HUES64 (cell line): ENCODE data around the gene DNM3.

Source experiments
- H3K27ac ChIP-seq: 2 replicates; pipeline ENCODE4 v1.7.0; 2013; ENCODE audit warnings: low read depth, low read length, inconsistent platforms
- H3K27me3 ChIP-seq: 2 replicates; pipeline ENCODE4 v1.6.1; 2013; ENCODE audit warnings: mild to moderate bottlenecking, low read length; ENCODE audit not compliant: insufficient read depth
- H3K36me3 ChIP-seq: 2 replicates; pipeline ENCODE4 v1.6.1; 2013; ENCODE audit warnings: mild to moderate bottlenecking, low read length; ENCODE audit not compliant: insufficient read depth
- H3K4me1 ChIP-seq: 2 replicates; pipeline ENCODE4 v1.6.1; 2013; ENCODE audit warnings: mild to moderate bottlenecking, low read length, moderate library complexity; ENCODE audit not compliant: insufficient read depth
- H3K4me3 ChIP-seq: 2 replicates; pipeline ENCODE4 v1.5.1; 2013; ENCODE audit warnings: mild to moderate bottlenecking, low read length, moderate library complexity
- H3K9ac ChIP-seq: 2 replicates; pipeline ENCODE4 v1.6.1; 2013; ENCODE audit warnings: mild to moderate bottlenecking, low read depth, low read length
- H3K9me3 ChIP-seq: 2 replicates; pipeline ENCODE4 v1.6.1; 2013; ENCODE audit warnings: low read depth, low read length; ENCODE audit not compliant: insufficient read depth
- WGBS: fragments of 150-250, 120-280 bp; methylation state at CpG from one replicate; pipeline ENCODE4 v1.1.7; 2013; ENCODE audit warnings: missing lambda C conversion rate; 5-methylcytosine and 5-hydroxymethylcytosine counted together

DNM3 gene

DNA sequence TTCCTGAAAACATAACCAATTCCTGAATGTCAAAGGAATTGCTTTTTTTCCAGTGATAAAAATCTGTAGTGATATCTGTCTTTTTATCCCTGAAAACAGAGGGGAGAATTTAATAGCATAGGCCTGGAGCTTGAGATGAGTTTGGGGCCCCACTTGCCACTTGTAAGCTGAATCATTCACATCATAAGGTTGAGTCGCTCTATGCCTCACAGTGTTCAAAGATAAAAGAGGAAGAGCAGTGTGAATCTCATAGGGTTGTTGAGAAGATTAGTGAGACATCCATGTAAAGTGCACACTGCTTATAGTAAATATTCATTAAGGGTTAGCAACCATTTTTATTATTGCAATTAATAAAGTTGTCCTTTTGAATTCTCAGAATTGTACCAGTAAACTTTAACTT is 271.3 kb downstream of the DNM3 start:
- Histone ChIP-seq H3K9ac (no peak overlapping the region), H3K27me3 (no peaks in the 10 kb centered on the region), H3K4me3 (no peak overlapping the region), H3K36me3 (no peaks in the 10 kb centered on the region), H3K4me1 (no peaks in the 10 kb centered on the region), H3K9me3 (no peaks in the 10 kb centered on the region), H3K27ac (no peak overlapping the region)
- 86% methylated on average over 1 of the region's 1 CpG for WGBS

DNA sequence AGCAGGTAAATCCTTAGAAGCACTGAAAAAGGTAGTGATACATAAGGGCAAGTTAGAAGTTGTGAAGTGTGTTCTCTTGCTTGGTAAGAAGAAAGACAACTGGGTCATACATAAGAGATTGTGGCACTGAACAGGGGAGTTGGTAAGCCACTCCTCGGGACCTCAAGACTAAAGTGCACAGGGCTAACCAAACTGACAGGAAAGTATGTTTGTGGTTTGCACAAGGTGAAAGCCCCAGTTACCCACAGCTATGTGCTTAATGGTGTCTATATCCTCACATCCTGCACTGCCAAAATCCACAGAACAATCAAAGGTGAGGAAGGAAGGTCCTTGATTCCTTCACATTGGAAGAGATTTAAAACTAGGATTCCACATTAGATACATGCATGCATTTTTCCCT is 276.5 kb downstream of the DNM3 start:
- Histone ChIP-seq H3K9ac (no peak overlapping the region), H3K4me1 (no peaks in the 10 kb centered on the region), H3K36me3 (no peaks in the 10 kb centered on the region), H3K9me3 (no peaks in the 10 kb centered on the region), H3K4me3 (no peak overlapping the region), H3K27me3 (no peaks in the 10 kb centered on the region), H3K27ac (no peak overlapping the region)
- 90% methylated on average over 1 of the region's 1 CpG for WGBS

GRCh38 chr1:172118618-172119017 is 277.3 kb downstream of the DNM3 start:
- Histone ChIP-seq H3K9ac (no peak overlapping the region), H3K9me3 (no peaks in the 10 kb centered on the region), H3K4me1 (no peaks in the 10 kb centered on the region), H3K27me3 (no peaks in the 10 kb centered on the region), H3K27ac (no peak overlapping the region), H3K4me3 (no peak overlapping the region), H3K36me3 (no peaks in the 10 kb centered on the region)
- 92% methylated on average over 3 of the region's 3 CpGs for WGBS

- Histone ChIP-seq H3K27ac (no peak overlapping the region), H3K36me3 (no peaks in the 10 kb centered on the region), H3K4me3 (no peak overlapping the region), H3K4me1 (no peaks in the 10 kb centered on the region), H3K9ac (no peak overlapping the region), H3K27me3 (no peaks in the 10 kb centered on the region), H3K9me3 (no peaks in the 10 kb centered on the region)
- 95% methylated on average over 10 of the region's 10 CpGs for WGBS
Measured at GRCh38 chr1:172119184-172119583, 277.9 kb downstream of the DNM3 start.

DNA sequence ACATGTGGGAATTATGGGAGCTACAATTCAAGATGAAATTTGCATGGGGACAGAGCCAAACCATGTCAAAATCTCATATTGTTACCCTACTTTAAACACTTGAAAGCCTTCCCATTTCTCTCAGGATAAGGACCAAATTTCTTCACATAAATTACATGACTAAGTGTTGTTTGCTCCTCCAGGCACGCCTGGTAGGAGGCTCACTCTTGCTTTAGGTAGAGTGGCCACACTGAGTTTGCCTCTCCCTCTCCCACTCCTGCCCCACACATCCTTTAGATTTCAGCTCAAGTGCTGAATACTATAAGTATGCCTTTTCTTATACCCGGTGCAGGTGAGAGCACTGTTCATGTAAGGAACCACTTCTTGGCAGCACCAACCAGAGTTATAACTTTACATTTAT is 279.1 kb downstream of the DNM3 start:
- Histone ChIP-seq H3K4me3 (no peak overlapping the region), H3K9ac (no peak overlapping the region), H3K27me3 (no peaks in the 10 kb centered on the region), H3K9me3 (no peaks in the 10 kb centered on the region), H3K27ac (no peak overlapping the region), H3K4me1 (no peaks in the 10 kb centered on the region), H3K36me3 (no peaks in the 10 kb centered on the region)
- 85% methylated on average over 2 of the region's 2 CpGs for WGBS

DNA sequence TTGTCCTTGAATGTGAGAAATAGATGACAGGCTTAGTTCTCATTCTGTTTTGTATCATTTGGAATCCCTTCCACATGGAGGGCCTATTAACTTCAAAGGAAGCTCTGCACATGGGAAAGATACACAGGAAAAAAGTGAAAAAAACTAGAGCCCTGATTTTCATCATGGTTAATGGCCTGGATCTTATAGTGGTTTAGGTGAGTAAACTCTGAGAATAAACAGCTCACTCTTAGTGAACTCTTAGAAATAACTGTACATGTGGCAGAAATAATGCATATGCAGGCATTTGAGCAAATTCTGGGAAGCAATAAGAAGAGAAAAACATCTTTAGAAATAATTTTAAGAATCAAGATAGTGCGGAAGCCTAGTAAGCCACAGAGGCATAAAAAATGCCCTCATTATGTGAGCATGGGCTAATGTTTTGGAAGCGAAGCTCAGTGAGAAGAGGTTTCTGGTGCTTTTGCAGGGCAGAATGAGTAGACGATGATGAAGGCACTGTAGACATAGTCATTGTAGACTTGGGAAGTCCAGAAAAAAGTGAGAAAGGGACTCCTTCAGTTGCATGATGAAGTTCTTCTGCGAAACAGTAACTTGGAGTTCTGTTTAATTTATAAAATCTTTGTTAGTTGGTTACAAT is 279.9 kb downstream of the DNM3 start:
- Histone ChIP-seq H3K9me3 (no peaks in the 10 kb centered on the region), H3K9ac (no peak overlapping the region), H3K4me3 (no peak overlapping the region), H3K27me3 (no peaks in the 10 kb centered on the region), H3K36me3 (no peaks in the 10 kb centered on the region), H3K4me1 (no peaks in the 10 kb centered on the region), H3K27ac (no peak overlapping the region)
- WGBS: 94% methylated on average over 4 of the region's 4 CpGs

DNA sequence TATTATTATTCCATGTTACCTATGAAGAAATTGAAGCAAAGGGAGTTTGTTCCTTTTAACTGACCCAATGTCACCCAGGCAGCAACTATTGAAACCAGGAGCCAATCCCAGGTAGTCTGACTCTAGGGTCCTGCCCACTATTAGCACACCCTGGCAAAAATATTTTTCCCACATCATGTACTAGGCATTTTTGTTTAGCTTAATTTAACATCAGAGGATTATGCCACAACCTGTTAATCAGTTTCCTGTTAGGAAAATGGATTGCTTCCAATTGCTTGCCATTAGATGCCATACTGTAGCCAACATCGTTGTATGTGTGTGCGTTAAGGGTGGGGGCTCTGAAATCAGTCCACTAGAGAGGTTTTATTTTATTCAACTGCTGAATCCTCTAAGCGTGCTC is 281.1 kb downstream of the DNM3 start:
- Histone ChIP-seq H3K36me3 (no peaks in the 10 kb centered on the region), H3K4me3 (no peak overlapping the region), H3K27ac (no peak overlapping the region), H3K9me3 (no peaks in the 10 kb centered on the region), H3K9ac (no peak overlapping the region), H3K27me3 (no peaks in the 10 kb centered on the region), H3K4me1 (no peaks in the 10 kb centered on the region)
- WGBS: 94% methylated on average over 3 of the region's 3 CpGs

DNA sequence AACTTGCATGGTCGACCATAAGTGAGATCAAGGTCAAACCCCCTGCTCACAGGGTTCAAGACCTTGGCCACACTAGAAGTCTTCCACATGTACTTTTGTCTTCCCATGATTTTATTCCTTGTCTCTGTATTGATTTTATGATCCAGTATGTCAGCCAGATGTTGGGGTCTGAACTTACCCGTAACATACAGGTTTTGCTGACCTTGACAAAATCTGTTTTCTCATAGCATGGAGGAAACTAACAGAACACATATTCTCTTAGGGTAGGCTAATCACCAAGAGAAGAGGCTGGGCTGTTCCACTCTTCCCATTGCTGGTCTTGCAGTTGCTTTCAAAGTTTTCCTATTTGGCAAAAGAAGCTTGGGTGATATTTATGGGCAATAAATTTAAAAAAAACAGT is 284.0 kb downstream of the DNM3 start:
- Histone ChIP-seq H3K4me1 (no peaks in the 10 kb centered on the region), H3K36me3 (no peaks in the 10 kb centered on the region), H3K9me3 (no peaks in the 10 kb centered on the region), H3K9ac (no peak overlapping the region), H3K27ac (no peak overlapping the region), H3K4me3 (no peak overlapping the region), H3K27me3 (no peaks in the 10 kb centered on the region)
- WGBS: 87% methylated on average over 2 of the region's 2 CpGs

DNA sequence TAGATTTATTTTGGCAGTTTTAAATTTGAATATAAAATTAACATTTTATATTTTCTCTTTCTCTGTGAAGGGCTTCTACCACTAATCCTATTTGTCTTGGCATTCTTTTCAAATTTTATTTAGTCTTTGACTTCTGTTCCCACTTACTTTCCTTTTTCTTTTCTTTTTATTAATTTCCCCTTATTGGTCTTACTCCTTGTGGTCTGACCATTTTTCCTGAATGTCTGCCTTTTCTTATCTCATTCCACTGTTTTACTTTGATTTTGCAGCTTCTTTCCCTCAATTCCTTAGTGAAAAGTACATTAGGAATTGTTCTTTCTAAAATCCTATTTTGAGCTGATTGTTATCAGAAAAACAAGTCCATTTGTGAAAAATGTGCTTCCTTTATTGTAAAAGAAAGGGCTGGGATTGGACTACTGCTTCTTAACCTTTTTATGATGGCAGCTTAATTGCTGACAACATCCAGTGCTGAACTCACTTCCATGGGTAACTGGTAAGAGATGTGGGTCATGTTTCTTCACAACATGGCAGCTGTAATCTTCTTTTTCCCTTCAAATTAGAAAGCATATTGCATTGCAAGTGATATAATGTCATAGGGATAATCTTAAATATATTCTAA is 284.6 kb downstream of the DNM3 start:
- no peaks in the 10 kb centered on the region for H3K4me1 ChIP-seq
- no peak overlapping the region for H3K27ac ChIP-seq
- no peak overlapping the region for H3K4me3 ChIP-seq
- no peak overlapping the region for H3K9ac ChIP-seq
- no peaks in the 10 kb centered on the region for H3K9me3 ChIP-seq
- no peaks in the 10 kb centered on the region for H3K36me3 ChIP-seq
- H3K27me3 ChIP-seq: no peaks in the 10 kb centered on the region

DNA sequence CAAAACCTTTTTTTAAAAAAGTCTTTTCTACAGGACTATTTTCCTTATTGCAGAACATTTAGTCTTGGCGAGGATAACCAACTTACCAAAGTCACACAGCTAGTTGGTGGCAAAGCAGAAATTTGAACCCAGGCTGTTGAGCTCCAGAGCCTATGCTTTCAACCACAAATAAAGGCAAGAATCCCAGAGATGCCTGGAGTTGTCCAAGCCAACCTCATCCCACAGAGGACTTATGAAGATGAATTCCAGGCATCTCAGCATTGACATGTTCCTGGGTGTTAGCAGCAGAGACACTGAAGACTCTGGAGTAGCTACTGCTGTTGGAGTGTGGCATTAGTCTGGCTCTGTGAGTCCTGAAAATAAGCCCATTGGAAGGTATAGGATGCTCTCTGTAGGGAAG is 291.5 kb downstream of the DNM3 start:
- Histone ChIP-seq H3K27ac (no peak overlapping the region), H3K9ac (no peak overlapping the region), H3K9me3 (no peaks in the 10 kb centered on the region), H3K4me1 (no peaks in the 10 kb centered on the region), H3K36me3 (no peaks in the 10 kb centered on the region), H3K4me3 (no peak overlapping the region), H3K27me3 (no peaks in the 10 kb centered on the region)
- 90% methylated on average over 1 of the region's 1 CpG for WGBS

DNA sequence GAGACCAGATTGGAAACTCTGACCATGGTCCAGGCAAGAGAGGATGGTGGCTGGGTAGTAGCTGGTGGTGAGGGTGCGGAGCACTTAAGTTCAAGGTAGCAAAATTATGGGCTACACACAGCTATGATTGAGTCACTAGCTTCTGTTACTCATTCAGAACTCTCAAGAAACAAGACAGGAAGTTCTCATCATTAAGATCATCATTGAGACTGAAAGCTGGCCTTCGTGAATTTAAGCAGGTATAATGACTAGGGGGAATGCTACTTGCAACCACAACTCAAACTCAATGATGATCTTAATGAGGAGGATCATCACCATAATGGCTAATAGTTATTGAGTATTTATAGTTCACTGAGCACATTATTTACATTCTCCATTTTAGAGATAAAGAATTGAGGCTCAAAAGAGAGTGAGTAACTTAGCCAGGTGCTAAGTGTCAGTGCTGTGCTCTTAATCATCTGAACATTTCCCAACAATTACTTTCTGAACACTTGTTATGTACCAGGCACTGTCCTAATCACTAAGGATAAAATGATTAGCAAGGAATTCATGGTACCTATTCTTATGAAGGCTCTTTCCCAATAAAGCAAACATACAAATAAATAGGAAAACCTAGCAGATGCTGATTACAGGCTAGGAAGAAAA is 292.9 kb downstream of the DNM3 start:
- Histone ChIP-seq H3K27me3 (no peaks in the 10 kb centered on the region), H3K4me3 (no peak overlapping the region), H3K9me3 (no peaks in the 10 kb centered on the region), H3K4me1 (no peaks in the 10 kb centered on the region), H3K36me3 (no peaks in the 10 kb centered on the region), H3K9ac (no peak overlapping the region), H3K27ac (no peak overlapping the region)
- 89% methylated on average over 2 of the region's 2 CpGs for WGBS
